Measurements from ENCODE around the gene ARHGAP23.

GRCh38 chr17:38540514-38541045, 112.3 kb downstream of the ARHGAP23 start:
- TF ChIP-seq CTCF (IDR thresholded peaks at IDR 0.05; ENCODE audit: poor library complexity, severe bottlenecking) (no peak), POLR2AphosphoS5 (IDR thresholded peaks at IDR 0.05) (no peak), REST (IDR thresholded peaks at IDR 0.05; ENCODE audit: borderline replicate concordance) (no peak), EP300 (conservative IDR thresholded peaks at IDR 0.05; ENCODE audit: poor library complexity, severe bottlenecking) (no peak), EZH2 (IDR thresholded peaks at IDR 0.05; ENCODE audit: borderline replicate concordance, insufficient read depth, low read length, poor library complexity, severe bottlenecking) (no peak)

Measured in neural cell (in vitro differentiated cells).